Endothelial cell of umbilical vein (primary cell): ENCODE results near the gene AP3M1.

ENCODE experiments used
- CTCF ChIP-seq, 2 donors: IDR thresholded peaks; 1 replicate in 1 of 2; 2 replicates in 1 of 2; pipeline ENCODE4 v1.5.1; 2011; ENCODE audit warnings: low read length in 2 of 2, mild to moderate bottlenecking in 2 of 2, moderate library complexity in 2 of 2, control low read depth in 1 of 2, inconsistent platforms in 1 of 2, low read depth in 1 of 2; ENCODE audit not compliant: insufficient read depth in 1 of 2; ENCODE audit errors: extremely low read depth in 1 of 2
- FOS ChIP-seq: IDR thresholded peaks from 2 replicates; pipeline ENCODE4 v1.6.1; 2011; ENCODE audit warnings: mild to moderate bottlenecking, low read length, moderate library complexity, borderline replicate concordance; ENCODE audit not compliant: insufficient read depth
- GATA2 ChIP-seq: IDR thresholded peaks from 2 replicates; pipeline ENCODE4 v1.7.0; 2011; ENCODE audit warnings: low read depth, mild to moderate bottlenecking, moderate library complexity, mixed read lengths, low read length; ENCODE audit not compliant: insufficient read length, insufficient read depth

GRCh38 chr10:74187237-74187636 lies 36.6 kb upstream of the AP3M1 start:
- TF ChIP-seq CTCF (IDR thresholded peaks at IDR 0.05; ENCODE audit: extremely low read depth in 1 of 2, insufficient read depth in 1 of 2, low read depth in 1 of 2, low read length in 2 of 2) (no peak), GATA2 (no peak), FOS (no peak)
